GM10266 (cell line): ENCODE results near the gene CBX5.
A peak's percentile ranks its signal among the peaks of the same experiment; 100 is the strongest.

Source experiments
- DNase-seq: peaks from one replicate; pipeline ENCODE4 v3.0.0; 2012; ENCODE audit errors: extremely low spot score
- TF ChIP-seq, protein P1 (sequence below): IDR thresholded peaks from 2 replicates; pipeline ENCODE4 v1.5.1; 2012; ENCODE audit warnings: mild to moderate bottlenecking, low read depth; ENCODE audit not compliant: control insufficient read depth, insufficient read depth; ENCODE audit errors: missing control alignments

CBX5 gene

GRCh38 chr12:54266852-54267251, 13.1 kb downstream of the CBX5 start:
- TF ChIP-seq, protein P1, sequence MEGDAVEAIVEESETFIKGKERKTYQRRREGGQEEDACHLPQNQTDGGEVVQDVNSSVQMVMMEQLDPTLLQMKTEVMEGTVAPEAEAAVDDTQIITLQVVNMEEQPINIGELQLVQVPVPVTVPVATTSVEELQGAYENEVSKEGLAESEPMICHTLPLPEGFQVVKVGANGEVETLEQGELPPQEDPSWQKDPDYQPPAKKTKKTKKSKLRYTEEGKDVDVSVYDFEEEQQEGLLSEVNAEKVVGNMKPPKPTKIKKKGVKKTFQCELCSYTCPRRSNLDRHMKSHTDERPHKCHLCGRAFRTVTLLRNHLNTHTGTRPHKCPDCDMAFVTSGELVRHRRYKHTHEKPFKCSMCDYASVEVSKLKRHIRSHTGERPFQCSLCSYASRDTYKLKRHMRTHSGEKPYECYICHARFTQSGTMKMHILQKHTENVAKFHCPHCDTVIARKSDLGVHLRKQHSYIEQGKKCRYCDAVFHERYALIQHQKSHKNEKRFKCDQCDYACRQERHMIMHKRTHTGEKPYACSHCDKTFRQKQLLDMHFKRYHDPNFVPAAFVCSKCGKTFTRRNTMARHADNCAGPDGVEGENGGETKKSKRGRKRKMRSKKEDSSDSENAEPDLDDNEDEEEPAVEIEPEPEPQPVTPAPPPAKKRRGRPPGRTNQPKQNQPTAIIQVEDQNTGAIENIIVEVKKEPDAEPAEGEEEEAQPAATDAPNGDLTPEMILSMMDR = no peak
- no peak for DNase-seq

- DNase-seq = no peak
- TF ChIP-seq, protein P1 = no peak
Measured at GRCh38 chr12:54265364-54265812, 14.5 kb downstream of the CBX5 start.

GRCh38 chr12:54262403-54262925, 17.5 kb downstream of the CBX5 start:
- no peak for DNase-seq

DNA sequence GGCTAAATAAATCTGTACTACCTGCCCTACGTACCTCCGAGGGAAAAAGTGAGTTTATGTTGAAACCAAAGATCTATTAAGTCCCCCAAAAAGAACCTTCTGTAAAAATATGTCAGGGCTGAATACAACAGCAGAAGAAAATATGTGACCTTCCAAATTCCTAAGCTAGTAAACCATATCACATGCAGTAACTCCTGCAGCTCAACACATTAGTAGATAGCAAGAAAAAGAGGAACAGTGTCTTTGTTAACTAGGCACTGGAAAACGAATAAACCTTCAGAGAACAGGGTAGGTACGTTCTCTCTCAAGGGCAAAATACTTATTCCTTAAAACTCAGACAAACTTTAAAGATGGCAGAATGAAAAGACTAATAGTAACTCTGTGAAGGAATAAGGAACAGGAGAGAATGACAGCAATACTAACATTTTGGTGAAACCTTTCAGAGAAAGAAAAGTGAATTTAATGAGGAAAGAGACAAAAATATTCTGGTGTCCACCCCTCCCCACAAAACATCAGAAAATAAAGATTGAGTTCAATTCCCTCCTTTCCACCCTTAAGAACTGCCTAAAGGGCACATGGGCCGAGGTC, 18.0 kb downstream of the CBX5 start:
- TF ChIP-seq, protein P1 = no peak
- DNase-seq = no peak

More at GRCh38 chr12:54262403-54262925, 17.5 kb downstream of the CBX5 start:
- TF ChIP-seq, protein P1 = no peak

GRCh38 chr12:54259194-54260011, 20.5 kb downstream of the CBX5 start:
- DNase-seq = peak; percentile 75
- TF ChIP-seq, protein P1 = no peak

DNA sequence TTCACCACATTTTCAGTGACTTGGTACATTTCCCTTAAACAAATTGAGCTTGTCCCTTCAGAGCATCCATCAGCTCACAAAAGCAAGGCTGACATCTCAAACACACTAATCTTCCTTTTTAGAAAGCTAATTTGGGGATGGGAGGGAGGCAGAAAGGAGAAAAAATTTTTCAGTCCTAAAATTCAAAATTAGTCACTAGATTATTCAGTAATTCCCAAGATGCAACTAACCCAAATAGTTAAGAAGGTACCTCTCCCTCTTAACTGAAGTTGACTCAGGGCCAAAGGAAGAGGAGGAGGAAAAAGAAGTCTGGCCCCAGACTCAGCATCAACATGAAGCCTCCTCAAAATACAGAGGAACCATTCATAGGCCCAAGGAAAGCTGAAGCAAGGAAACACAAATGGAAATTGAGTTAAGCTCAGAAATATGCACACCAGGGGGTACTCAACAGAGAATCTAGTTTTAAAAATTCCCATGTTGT, 21.7 kb downstream of the CBX5 start:
- TF ChIP-seq, protein P1 = no peak
- no peak for DNase-seq
